Gastroesophageal sphincter (tissue), 3 donors: ENCODE results near the gene AKR1B1.

Experiments
- CTCF ChIP-seq, 4 experiments: fragments of 200-600 bp in 2 of 4; fragments of 450-650 bp in 2 of 4; sonication (generic) in 1 of 4; IDR thresholded peaks; one replicate each; pipeline ENCODE4 v1.5.1; 2017 to 2019; ENCODE audit warnings: antibody characterized with exemption in 4 of 4, mild to moderate bottlenecking in 2 of 4, moderate library complexity in 2 of 4
- EP300 ChIP-seq: sonication (generic); formaldehyde crosslinking; IDR thresholded peaks from one replicate; pipeline ENCODE4 v1.6.1; 2017; ENCODE audit warnings: antibody characterized with exemption, mild to moderate bottlenecking
- POLR2A ChIP-seq, 2 donors: fragments of 450-650 bp; IDR thresholded peaks; one replicate each; pipeline ENCODE4 v1.6.1; 2017; ENCODE audit warnings: antibody characterized with exemption in 2 of 2, mild to moderate bottlenecking in 2 of 2, moderate library complexity in 1 of 2
- POLR2AphosphoS5 ChIP-seq: sonication (generic); formaldehyde crosslinking; IDR thresholded peaks from one replicate; pipeline ENCODE4 v1.6.1; 2017; ENCODE audit warnings: antibody characterized with exemption

GRCh38 chr7:134403062-134403461 lies 55.8 kb downstream of the AKR1B1 start:
- TF ChIP-seq CTCF (IDR thresholded peaks at IDR 0.05), result no peak
- TF ChIP-seq POLR2AphosphoS5, result no peak
- no peak for TF ChIP-seq EP300
- TF ChIP-seq POLR2A (IDR thresholded peaks at IDR 0.05), result no peak
